ENCODE results near the gene TMEM131.
"Not testable (repeated sequence)": the region's sequence is repeated elsewhere in the genome, so short reads cannot be mapped to it uniquely, and the experiment has no call there.

The TMEM131 gene

GRCh38 chr2:97840198-97840597 is 155.6 kb downstream of the TMEM131 start:
- H3K4me1 ChIP-seq (ENCODE audit: control insufficient read depth, insufficient read depth, low read length) = no peaks in the 10 kb centered on the region
- H3K4me3 ChIP-seq (ENCODE audit: low read depth, low read length) = no peak overlapping the region
- POLR2A ChIA-PET = no interaction called here
- H3K27ac ChIP-seq (ENCODE audit: extremely low read depth, low read depth, low read length) = no peak overlapping the region
- H3K36me3 ChIP-seq (ENCODE audit: control insufficient read depth in 2 of 2, insufficient read depth in 1 of 2, low read length in 2 of 2) = peaks cover 0 to 31% of the 10 kb centered on the region in 2 experiments; a peak in 1 of 3 replicates
- no peak for TF ChIP-seq OVOL3 (tag by site-specific recombination; IDR thresholded peaks at IDR 0.05)
- CTCF ChIA-PET = interaction anchor here (0.6 kb wide), 1 partner anchor 431 kb away, joined by 4 read pairs; no protein-coding TSS in a partner anchor
- no peaks in the 10 kb centered on the region for H3K9me3 ChIP-seq (ENCODE audit: control insufficient read depth, insufficient read depth, low read depth, low read length)

- POLR2A ChIA-PET = no interaction called here
- Histone ChIP-seq H3K4me3 (ENCODE audit: low read depth, low read length) (no peak overlapping the region), H3K4me1 (ENCODE audit: control insufficient read depth, insufficient read depth, low read length) (no peaks in the 10 kb centered on the region), H3K9me3 (ENCODE audit: control insufficient read depth, insufficient read depth, low read depth, low read length) (no peaks in the 10 kb centered on the region), H3K36me3 (ENCODE audit: control insufficient read depth in 2 of 2, insufficient read depth in 1 of 2, low read length in 2 of 2) (peaks cover 0 to 11% of the 10 kb centered on the region in 2 experiments; a peak in 2 of 3 replicates), H3K27ac (ENCODE audit: extremely low read depth, low read depth, low read length) (no peak overlapping the region)
- TF ChIP-seq ZNF112 (tag by site-specific recombination; IDR thresholded peaks at IDR 0.05) (no peak), KLF10 (tag by site-specific recombination; IDR thresholded peaks at IDR 0.05) (no peak), BCL11B (tag by site-specific recombination; IDR thresholded peaks at IDR 0.05; ENCODE audit: low read depth) (no peak), ZXDB (tag by site-specific recombination; IDR thresholded peaks at IDR 0.05) (no peak), EGR2 (tag by site-specific recombination; IDR thresholded peaks at IDR 0.05; ENCODE audit: low read depth) (no peak), ZNF26 (tag by site-specific recombination; IDR thresholded peaks at IDR 0.05) (no peak), ZNF248 (tag by site-specific recombination; IDR thresholded peaks at IDR 0.05) (no peak), ZNF324 (tag by site-specific recombination; IDR thresholded peaks at IDR 0.05) (no peak), ZNF561 (tag by site-specific recombination; IDR thresholded peaks at IDR 0.05; ENCODE audit: borderline replicate concordance) (no peak), ZNF10 (tag by site-specific recombination; IDR thresholded peaks at IDR 0.05) (no peak), KLF16 (tag by site-specific recombination; IDR thresholded peaks at IDR 0.05) (no peak), ZNF391 (tag by site-specific recombination; IDR thresholded peaks at IDR 0.05; ENCODE audit: borderline replicate concordance, low read depth) (no peak)
- TF ChIP-seq, protein P1, sequence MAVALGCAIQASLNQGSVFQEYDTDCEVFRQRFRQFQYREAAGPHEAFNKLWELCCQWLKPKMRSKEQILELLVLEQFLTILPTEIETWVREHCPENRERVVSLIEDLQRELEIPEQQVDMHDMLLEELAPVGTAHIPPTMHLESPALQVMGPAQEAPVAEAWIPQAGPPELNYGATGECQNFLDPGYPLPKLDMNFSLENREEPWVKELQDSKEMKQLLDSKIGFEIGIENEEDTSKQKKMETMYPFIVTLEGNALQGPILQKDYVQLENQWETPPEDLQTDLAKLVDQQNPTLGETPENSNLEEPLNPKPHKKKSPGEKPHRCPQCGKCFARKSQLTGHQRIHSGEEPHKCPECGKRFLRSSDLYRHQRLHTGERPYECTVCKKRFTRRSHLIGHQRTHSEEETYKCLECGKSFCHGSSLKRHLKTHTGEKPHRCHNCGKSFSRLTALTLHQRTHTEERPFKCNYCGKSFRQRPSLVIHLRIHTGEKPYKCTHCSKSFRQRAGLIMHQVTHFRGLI (tag by site-specific recombination; IDR thresholded peaks at IDR 0.05) = no peak
- CTCF ChIA-PET = interaction anchor here (0.6 to 1.1 kb wide), 2 partner anchors 10 to 23 kb away, joined by 3 read pairs; no protein-coding TSS in a partner anchor
Measured at GRCh38 chr2:97834610-97835009, 161.1 kb downstream of the TMEM131 start.

- Histone ChIP-seq H3K27ac (ENCODE audit: extremely low read depth, low read depth, low read length) (no peak overlapping the region), H3K9me3 (ENCODE audit: control insufficient read depth, insufficient read depth, low read depth, low read length) (no peaks in the 10 kb centered on the region), H3K4me1 (ENCODE audit: control insufficient read depth, insufficient read depth, low read length) (no peaks in the 10 kb centered on the region), H3K4me3 (ENCODE audit: low read depth, low read length) (no peak overlapping the region), H3K36me3 (ENCODE audit: control insufficient read depth in 2 of 2, insufficient read depth in 1 of 2, low read length in 2 of 2) (peaks cover 0 to 9% of the 10 kb centered on the region in 2 experiments; a peak in 2 of 3 replicates)
- ChIA-PET POLR2A (no interaction called here), CTCF (no interaction called here)
- TF ChIP-seq ZBTB17 (tag by site-specific recombination; IDR thresholded peaks at IDR 0.05) = no peak
- no peak for TF ChIP-seq ZNF274 (IDR thresholded peaks at IDR 0.05; ENCODE audit: low read length)
- no peak for TF ChIP-seq ZNF274 (tag by site-specific recombination; IDR thresholded peaks at IDR 0.05; ENCODE audit: borderline replicate concordance)
- TF ChIP-seq ZNF341 (tag by site-specific recombination; IDR thresholded peaks at IDR 0.05; ENCODE audit: low read depth) = no peak
- no peak for TF ChIP-seq ZNF302 (tag by site-specific recombination; IDR thresholded peaks at IDR 0.05; ENCODE audit: low read depth)
- TF ChIP-seq ZNF366 (tag by site-specific recombination; conservative IDR thresholded peaks at IDR 0.05) = no peak
- TF ChIP-seq ZNF324 (tag by site-specific recombination; IDR thresholded peaks at IDR 0.05) = no peak
Measured at GRCh38 chr2:97831121-97831520, 164.6 kb downstream of the TMEM131 start.

GRCh38 chr2:97829255-97829654 is 166.5 kb downstream of the TMEM131 start:
- H3K9me3 ChIP-seq (ENCODE audit: control insufficient read depth, insufficient read depth, low read depth, low read length); H3K27ac ChIP-seq (ENCODE audit: extremely low read depth, low read depth, low read length); POLR2A ChIA-PET; H3K4me1 ChIP-seq (ENCODE audit: control insufficient read depth, insufficient read depth, low read length); H3K36me3 ChIP-seq (ENCODE audit: control insufficient read depth in 2 of 2, insufficient read depth in 1 of 2, low read length in 2 of 2); CTCF ChIA-PET; H3K4me3 ChIP-seq (ENCODE audit: low read depth, low read length): not testable (repeated sequence)

- H3K4me1 ChIP-seq (ENCODE audit: control insufficient read depth, insufficient read depth, low read length); H3K36me3 ChIP-seq (ENCODE audit: control insufficient read depth in 2 of 2, insufficient read depth in 1 of 2, low read length in 2 of 2); CTCF ChIA-PET; H3K9me3 ChIP-seq (ENCODE audit: control insufficient read depth, insufficient read depth, low read depth, low read length); H3K4me3 ChIP-seq (ENCODE audit: low read depth, low read length); H3K27ac ChIP-seq (ENCODE audit: extremely low read depth, low read depth, low read length): not testable (repeated sequence)
- POLR2A ChIA-PET = interaction anchor here (0.7 kb wide), 1 partner anchor 28 kb away, joined by 4 read pairs; no protein-coding TSS in a partner anchor
Measured at GRCh38 chr2:97827013-97827412, 168.7 kb downstream of the TMEM131 start.

GRCh38 chr2:97826266-97826847 is 169.4 kb downstream of the TMEM131 start:
- POLR2A ChIA-PET; H3K4me1 ChIP-seq (ENCODE audit: control insufficient read depth, insufficient read depth, low read length); CTCF ChIA-PET: not testable (repeated sequence)

More at GRCh38 chr2:97826266-97826847, 169.4 kb downstream of the TMEM131 start:
- H3K4me3 ChIP-seq (ENCODE audit: low read depth, low read length); H3K27ac ChIP-seq (ENCODE audit: extremely low read depth, low read depth, low read length); H3K36me3 ChIP-seq (ENCODE audit: control insufficient read depth in 2 of 2, insufficient read depth in 1 of 2, low read length in 2 of 2); H3K9me3 ChIP-seq (ENCODE audit: control insufficient read depth, insufficient read depth, low read depth, low read length): not testable (repeated sequence)

All from HEK293 (cell line).